Left renal pelvis (tissue), 4 donors: Measurements from ENCODE around the gene SLC39A6. TPM values are rescaled to one million over a fixed set of nuclear protein-coding genes. Genes with fewer than 3 reads are reported as not detected.
"Not testable (repeated sequence)": the region's sequence is repeated elsewhere in the genome, so short reads cannot be mapped to it uniquely, and the experiment has no call there.

Experiments
- DNase-seq, 4 donors: peaks; one replicate each; pipeline ENCODE4 v3.0.0-alpha.2; 2013; ENCODE audit warnings: low read depth in 4 of 4, low spot score in 3 of 4
- polyA plus RNA-seq, 4 donors: library from polyadenylated mRNA; unstranded; fragments of 120-200 nt; gene quantifications; one replicate each; pipeline ENCODE4 v1.2.1, GENCODE V29; 2013; ENCODE audit not compliant: insufficient read length in 4 of 4

SLC39A6 gene
- 10 to 100 TPM; 54.2 to 89.5 (median 81.4) TPM for polyA plus RNA-seq

- peak; percentile 91 to 93 (median 92) for DNase-seq
These were observed at the start of gene SLC39A6, which contains the start of gene ELP2 for GRCh38 chr18:36129300-36130038. TSS of gene SLC39A6 (minus strand) at chr18:36129340. CDS start at chr18:36127007, 2,333 bp downstream. TSS of gene ELP2 (plus strand) at chr18:36129899. CDS start at chr18:36129934, 35 bp downstream.

- no peak for DNase-seq
These were observed 48.8 kb upstream of the SLC39A6 start for GRCh38 chr18:36177913-36178312.

GRCh38 chr18:36176711-36177110 is 47.6 kb upstream of the SLC39A6 start:
- no peak for DNase-seq

GRCh38 chr18:36176177-36176584 is 47.0 kb upstream of the SLC39A6 start:
- no peak for DNase-seq

GRCh38 chr18:36175481-36175880 is 46.3 kb upstream of the SLC39A6 start:
- DNase-seq: no peak

- no peak for DNase-seq
These were observed 40.8 kb upstream of the SLC39A6 start for GRCh38 chr18:36169938-36170337.

- DNase-seq: not testable (repeated sequence)
These were observed 39.2 kb upstream of the SLC39A6 start for GRCh38 chr18:36168296-36168695.

- no peak for DNase-seq
These were observed 38.6 kb upstream of the SLC39A6 start for GRCh38 chr18:36167692-36168218.

GRCh38 chr18:36162981-36163380 is 33.8 kb upstream of the SLC39A6 start:
- no peak for DNase-seq

- no peak for DNase-seq
These were observed 31.8 kb upstream of the SLC39A6 start for GRCh38 chr18:36160959-36161371.

GRCh38 chr18:36158266-36158867 is 29.2 kb upstream of the SLC39A6 start:
- DNase-seq: no peak

GRCh38 chr18:36157441-36157840 is 28.3 kb upstream of the SLC39A6 start:
- DNase-seq: no peak

GRCh38 chr18:36155851-36156757 is 27.0 kb upstream of the SLC39A6 start:
- DNase-seq: no peak

- no peak for DNase-seq
These were observed 24.6 kb upstream of the SLC39A6 start for GRCh38 chr18:36153771-36154170.

GRCh38 chr18:36153203-36153602 is 24.1 kb upstream of the SLC39A6 start:
- DNase-seq: no peak

GRCh38 chr18:36152781-36153180 is 23.6 kb upstream of the SLC39A6 start:
- no peak for DNase-seq

GRCh38 chr18:36149514-36150289 is 20.6 kb upstream of the SLC39A6 start:
- DNase-seq: no peak

GRCh38 chr18:36143391-36143790 is 14.3 kb upstream of the SLC39A6 start:
- DNase-seq: no peak

GRCh38 chr18:36142751-36143150 is 13.6 kb upstream of the SLC39A6 start:
- DNase-seq: no peak

- no peak for DNase-seq
These were observed 12.4 kb upstream of the SLC39A6 start for GRCh38 chr18:36141576-36141975.
